ENCODE data around the gene FKBP1A. TPM values are rescaled to one million over a fixed set of nuclear protein-coding genes. Genes with fewer than 3 reads are reported as not detected.

Gene FKBP1A
- total and polyA plus RNA-seq, 2 donors (not counting 3 experiments of a cell fraction or from before 2014, with no cell fraction given): 968 to 1,972 TPM

- Histone ChIP-seq H3K9me3 (replicated peaks; ENCODE audit: control insufficient read depth, insufficient read depth, low read length) (peaks cover 4% of the 10 kb centered on the region), H3K9me1 (replicated peaks; ENCODE audit: control insufficient read depth, extremely low read depth, insufficient read depth, low read length) (no peaks in the 10 kb centered on the region), H4K20me1 (replicated peaks; ENCODE audit: control insufficient read depth, extremely low read depth, insufficient read depth, low read length) (no peaks in the 10 kb centered on the region), H3K27ac (ENCODE audit: insufficient read depth, low read depth, low read length) (peak overlapping the region; percentile 87), H3K4me2 (ENCODE audit: insufficient read depth, low read length) (no peak overlapping the region), H3K4me1 (ENCODE audit: control insufficient read depth, extremely low read depth, insufficient read depth, low read length) (peaks cover 64% of the 10 kb centered on the region), H3K36me3 (ENCODE audit: control insufficient read depth in 2 of 2, extremely low read depth in 1 of 2, insufficient read depth in 2 of 2, low read length in 2 of 2) (peaks cover 0 to 3% of the 10 kb centered on the region in 2 experiments), H3K27me3 (ENCODE audit: control insufficient read depth in 2 of 2, insufficient read depth in 2 of 2, low read length in 2 of 2) (no peaks in the 10 kb centered on the region), H2AFZ (ENCODE audit: low read depth, low read length) (no peak overlapping the region), H3K4me3 (replicated peaks in 1 of 3; ENCODE audit: insufficient read depth in 1 of 3, low read depth in 1 of 3, low read length in 3 of 3) (no peak overlapping the region), H3K79me2 (ENCODE audit: control insufficient read depth, insufficient read depth, low read length) (peaks cover 39% of the 10 kb centered on the region), H3K9ac (replicated peaks; ENCODE audit: extremely low read depth, insufficient read depth, low read length) (no peak overlapping the region)
- ChIA-PET POLR2A (no interaction called here), CTCF (interaction anchor here (1.9 to 2.7 kb wide), 2 partner anchors 42 to 43 kb away, joined by 4 to 15 read pairs; no protein-coding TSS in a partner anchor)
- TF ChIP-seq MYC (IDR thresholded peaks at IDR 0.05; ENCODE audit: low read depth, low read length) (no peak), FOS (IDR thresholded peaks at IDR 0.05; ENCODE audit: borderline replicate concordance, insufficient read depth, low read length) (no peak), JUN (IDR thresholded peaks at IDR 0.05; ENCODE audit: borderline replicate concordance, insufficient read depth, insufficient read length, low read depth) (no peak), GATA2 (IDR thresholded peaks at IDR 0.05; ENCODE audit: insufficient read depth, insufficient read length, low read depth, low read length) (no peak)
- TF ChIP-seq, protein P1, sequence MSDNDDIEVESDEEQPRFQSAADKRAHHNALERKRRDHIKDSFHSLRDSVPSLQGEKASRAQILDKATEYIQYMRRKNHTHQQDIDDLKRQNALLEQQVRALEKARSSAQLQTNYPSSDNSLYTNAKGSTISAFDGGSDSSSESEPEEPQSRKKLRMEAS (IDR thresholded peaks at IDR 0.05; ENCODE audit: insufficient read depth, insufficient read length): no peak
- intact Hi-C loops (cut with micrococcal nuclease) (loop anchor here (5.0 kb wide), 1 partner anchor 167 kb away; the partner anchor contains the start of gene RAD21L1), dilution Hi-C loops (cut with MboI; ENCODE audit: extremely low pct_ligation_motif_present, low sequenced_read_pairs) (no loop called here)
- BruUV-seq (replicated peaks): no TSS peak
- FAIRE-seq: no peak
- no peak for DNase-seq (ENCODE audit: low read depth, low spot score)
These were observed 1.8 kb upstream of the FKBP1A start for GRCh38 chr20:1394686-1395085.

GRCh38 chr20:1393507-1393882 lies 641 bp upstream of the FKBP1A start:
- Histone ChIP-seq H3K79me2 (ENCODE audit: control insufficient read depth, insufficient read depth, low read length) (peaks cover 51% of the 10 kb centered on the region), H3K36me3 (ENCODE audit: control insufficient read depth in 2 of 2, extremely low read depth in 1 of 2, insufficient read depth in 2 of 2, low read length in 2 of 2) (peaks cover 0 to 4% of the 10 kb centered on the region in 2 experiments), H2AFZ (ENCODE audit: low read depth, low read length) (no peak overlapping the region), H3K4me1 (ENCODE audit: control insufficient read depth, extremely low read depth, insufficient read depth, low read length) (peaks cover 65% of the 10 kb centered on the region), H3K9me1 (replicated peaks; ENCODE audit: control insufficient read depth, extremely low read depth, insufficient read depth, low read length) (no peaks in the 10 kb centered on the region), H3K9me3 (replicated peaks; ENCODE audit: control insufficient read depth, insufficient read depth, low read length) (peaks cover 4% of the 10 kb centered on the region), H3K4me2 (ENCODE audit: insufficient read depth, low read length) (peak overlapping the region; percentile 71), H3K27ac (ENCODE audit: insufficient read depth, low read depth, low read length) (peak overlapping the region; percentile 90), H3K27me3 (ENCODE audit: control insufficient read depth in 2 of 2, insufficient read depth in 2 of 2, low read length in 2 of 2) (no peaks in the 10 kb centered on the region), H3K4me3 (replicated peaks in 1 of 3; ENCODE audit: insufficient read depth in 1 of 3, low read depth in 1 of 3, low read length in 3 of 3) (peak overlapping the region in 1 of 3 experiments; percentile 55), H4K20me1 (replicated peaks; ENCODE audit: control insufficient read depth, extremely low read depth, insufficient read depth, low read length) (peaks cover 3% of the 10 kb centered on the region), H3K9ac (replicated peaks; ENCODE audit: extremely low read depth, insufficient read depth, low read length) (peak overlapping the region; percentile 59)
- intact Hi-C loops (cut with micrococcal nuclease): loop anchor here (1.0 to 5.0 kb wide), 4 partner anchors 42 to 166 kb away; partner anchors contain the start of genes NSFL1C and RAD21L1
- BruUV-seq (replicated peaks): TSS peak; percentile 4
- POLR2A ChIA-PET: no interaction called here
- CTCF ChIA-PET: interaction anchor here (1.2 to 6.5 kb wide), 3 partner anchors 25 to 81 kb away, joined by 3 to 107 read pairs (median 18); no protein-coding TSS in a partner anchor
- no peak for DNase-seq (ENCODE audit: low read depth, low spot score)
- TF ChIP-seq JUN (IDR thresholded peaks at IDR 0.05; ENCODE audit: borderline replicate concordance, insufficient read depth, insufficient read length, low read depth) (no peak), FOS (IDR thresholded peaks at IDR 0.05; ENCODE audit: borderline replicate concordance, insufficient read depth, low read length) (no peak), MYC (IDR thresholded peaks at IDR 0.05; ENCODE audit: low read depth, low read length) (no peak), EZH2 (IDR thresholded peaks at IDR 0.05; ENCODE audit: borderline replicate concordance, low read depth, low read length, severe bottlenecking) (no peak), POLR2AphosphoS5 (IDR thresholded peaks at IDR 0.05; ENCODE audit: insufficient read depth, low read depth, low read length) (no peak), POLR2A (IDR thresholded peaks at IDR 0.05; ENCODE audit: low read depth, low read length) (no peak), CTCF (IDR thresholded peaks at IDR 0.05; ENCODE audit: extremely low read depth in 1 of 2, insufficient read depth in 1 of 2, low read depth in 1 of 2, low read length in 2 of 2) (no peak), GATA2 (IDR thresholded peaks at IDR 0.05; ENCODE audit: insufficient read depth, insufficient read length, low read depth, low read length) (no peak)
- TF ChIP-seq, protein P1 (IDR thresholded peaks at IDR 0.05; ENCODE audit: insufficient read depth, insufficient read length): no peak
- dilution Hi-C loops (cut with MboI; ENCODE audit: extremely low pct_ligation_motif_present, low sequenced_read_pairs): no loop called here
- FAIRE-seq: no peak

Measured in endothelial cell of umbilical vein (primary cell).